Ureter (tissue), 1 donor: ENCODE data around the gene CCT3. TPM values are rescaled to one million over a fixed set of nuclear protein-coding genes. Genes with fewer than 3 reads are reported as not detected.
"Not testable (repeated sequence)": the region's sequence is repeated elsewhere in the genome, so short reads cannot be mapped to it uniquely, and the experiment has no call there.

Source experiments
- DNase-seq: peaks from one replicate; pipeline ENCODE4 v3.0.0-alpha.2; 2020; ENCODE audit warnings: low spot score
- total RNA-seq: library from RNA; stranded (reverse); gene quantifications from one replicate; pipeline ENCODE4 v1.2.4, GENCODE V29; 2023
- donor health status: DM: yes; HTN: yes; CAD: no.

Gene CCT3
- total RNA-seq, 1 donor from 2014 or later: 209 TPM

DNA sequence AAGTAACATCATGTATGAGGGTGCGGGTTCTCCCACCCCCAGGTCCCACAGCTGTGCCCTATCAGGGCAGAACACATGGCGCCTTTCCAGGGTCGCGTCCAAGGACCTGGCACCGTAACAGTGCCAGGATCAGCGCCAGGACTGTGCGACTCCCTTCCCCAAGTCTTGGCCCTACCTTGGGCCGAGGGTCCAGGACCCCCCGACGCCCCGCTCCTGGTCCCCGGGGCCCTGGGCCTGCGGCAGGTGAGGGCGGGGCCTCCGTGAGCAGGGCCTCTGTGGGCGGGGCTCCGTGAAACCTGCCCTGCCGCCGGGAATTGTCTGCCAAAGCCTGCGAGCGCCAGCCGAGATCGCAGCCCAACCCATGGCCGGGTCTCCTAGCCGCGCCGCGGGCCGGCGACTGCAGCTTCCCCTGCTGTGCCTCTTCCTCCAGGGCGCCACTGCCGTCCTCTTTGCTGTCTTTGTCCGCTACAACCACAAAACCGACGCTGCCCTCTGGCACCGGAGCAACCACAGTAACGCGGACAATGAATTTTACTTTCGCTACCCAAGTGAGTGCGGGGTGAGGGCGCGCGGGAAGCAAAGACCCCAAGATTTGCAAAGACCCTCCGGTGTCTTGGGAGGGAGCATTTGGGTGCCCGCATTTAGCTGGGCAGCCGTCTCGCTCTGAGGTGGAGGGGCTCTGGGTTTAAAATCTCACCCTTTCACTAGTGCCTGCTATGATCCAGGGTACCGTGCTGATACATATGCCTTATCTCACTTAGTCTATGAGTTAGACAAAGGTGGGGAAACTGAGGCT is 31.0 kb upstream of the CCT3 start, which contains the start of gene RHBG:
Gene RHBG, plus strand, starts transcription at position 323 of the 796 bp plus-strand sequence. Its CDS starts 39 bp downstream, at position 362.
- peak; percentile 61 for DNase-seq

DNA sequence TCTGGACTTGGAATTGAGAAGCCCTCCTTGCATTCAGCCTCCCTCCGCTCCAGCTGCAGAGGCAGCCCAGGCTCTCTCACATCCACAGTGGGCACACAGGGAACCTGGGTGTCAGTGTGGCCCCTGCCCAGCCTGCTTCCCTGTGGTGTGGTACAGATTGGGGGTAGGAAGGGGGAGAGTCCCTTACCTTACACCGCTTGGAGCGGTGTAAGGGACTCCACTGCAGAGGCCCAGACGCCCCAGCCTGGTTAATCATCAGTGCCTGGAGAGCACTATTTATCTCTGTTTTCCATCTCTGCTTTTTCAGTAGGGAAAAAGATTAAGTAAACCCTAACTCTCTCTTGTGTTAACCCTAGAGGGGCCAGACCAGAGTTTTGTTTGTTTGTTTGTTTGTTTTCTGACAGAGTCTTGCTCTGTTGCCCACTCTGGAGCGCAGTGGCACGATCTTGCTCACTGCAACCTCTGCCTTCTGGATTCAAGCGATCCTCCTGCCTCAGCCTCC is 30.1 kb upstream of the CCT3 start:
- no peak for DNase-seq

DNA sequence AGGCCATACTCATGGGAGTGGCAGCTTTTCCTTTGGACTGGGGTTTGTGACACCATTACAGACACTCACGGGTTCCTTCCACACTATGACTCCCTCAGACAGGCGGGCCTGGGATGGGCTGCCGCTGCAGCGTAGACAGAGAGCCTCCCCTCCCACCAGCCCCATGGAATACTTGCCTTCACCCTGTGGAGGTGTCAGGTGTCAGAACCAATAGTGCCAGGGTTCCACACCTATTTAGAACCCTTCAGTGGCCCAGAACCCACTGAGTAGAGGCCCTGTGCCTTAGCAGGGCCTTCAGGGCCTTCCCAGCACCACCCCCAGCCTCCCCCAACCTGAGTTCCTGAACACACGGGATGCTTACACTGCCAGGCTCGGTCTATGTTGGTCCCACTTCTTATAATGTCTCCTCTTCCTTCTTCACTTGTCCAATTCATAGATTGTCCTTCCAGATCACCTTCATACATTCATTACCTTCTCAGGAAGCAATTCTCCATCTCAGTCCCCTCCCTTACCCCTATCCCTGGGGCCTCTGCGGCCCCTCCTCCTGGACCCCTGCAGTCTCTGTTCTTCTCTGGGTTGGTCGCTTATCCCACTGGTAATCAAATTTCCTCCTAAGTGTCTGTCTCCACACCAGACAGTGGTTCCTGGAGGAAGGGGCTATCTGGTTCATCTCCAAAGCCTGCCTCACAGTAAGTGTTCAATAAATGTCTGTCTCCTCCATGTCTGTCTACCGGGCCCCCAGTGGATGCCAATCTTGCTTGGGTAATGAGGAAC is 29.5 kb upstream of the CCT3 start:
- DNase-seq: no peak

DNA sequence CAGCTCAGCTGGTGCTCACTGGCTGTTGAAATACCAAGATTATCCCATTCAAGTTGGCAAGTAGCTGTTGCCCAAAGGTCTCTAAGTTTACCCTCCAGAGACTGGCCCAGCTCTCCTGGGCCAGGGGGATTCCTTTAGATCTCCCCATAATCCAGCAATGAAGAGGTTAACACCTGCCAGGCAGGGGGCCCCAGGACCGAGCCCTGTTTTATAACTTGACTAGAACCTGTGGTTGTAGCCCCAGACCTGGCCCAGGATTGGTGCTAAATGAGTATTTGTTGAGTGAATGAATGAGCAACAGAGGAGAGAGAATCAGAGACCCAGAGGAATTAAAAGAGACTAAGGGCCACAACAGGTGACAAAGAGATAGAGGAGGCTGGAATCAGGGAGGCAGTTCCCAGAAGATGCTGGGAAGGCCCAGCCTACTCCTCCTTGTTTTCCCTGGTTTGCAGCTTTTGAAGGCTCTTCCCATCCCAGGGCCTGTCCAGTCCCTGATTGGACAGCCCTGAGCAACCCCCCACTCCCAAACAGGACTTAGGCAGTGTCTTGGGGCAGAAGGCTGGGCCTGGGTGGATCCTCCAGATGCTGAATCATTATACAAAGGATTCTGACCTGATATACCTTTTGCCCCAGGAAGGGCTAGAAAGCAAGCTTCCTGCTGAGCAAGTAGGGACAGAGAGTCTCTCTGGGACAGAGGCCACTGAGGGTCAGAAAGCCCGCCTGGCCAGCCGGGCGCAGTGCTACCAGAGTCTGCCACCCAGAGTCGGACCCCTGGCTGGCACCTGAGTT is 28.5 kb upstream of the CCT3 start:
- no peak for DNase-seq

DNA sequence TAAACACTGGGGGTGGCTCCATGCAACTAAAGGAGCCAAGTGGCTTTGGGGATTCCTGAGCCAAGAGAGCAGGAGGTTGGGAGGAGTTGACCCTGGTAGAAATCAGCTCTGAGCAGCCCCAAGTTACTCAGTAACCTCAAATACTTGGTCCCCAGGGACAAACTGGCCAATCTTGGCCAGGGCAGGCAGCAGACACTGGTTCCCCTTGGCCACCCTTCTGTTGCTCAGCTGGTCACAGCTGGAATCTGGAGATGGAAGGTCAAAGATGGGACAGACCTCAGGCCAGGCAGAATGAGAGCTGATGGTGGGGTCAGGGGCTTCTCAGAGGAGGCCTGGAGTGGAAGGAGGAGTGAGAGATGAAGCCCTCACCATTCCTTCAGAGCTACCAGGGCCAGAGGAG is 27.7 kb upstream of the CCT3 start:
- DNase-seq: no peak

- DNase-seq: no peak
Observed at GRCh38 chr1:156360534-156360933, 22.4 kb upstream of the CCT3 start.

DNA sequence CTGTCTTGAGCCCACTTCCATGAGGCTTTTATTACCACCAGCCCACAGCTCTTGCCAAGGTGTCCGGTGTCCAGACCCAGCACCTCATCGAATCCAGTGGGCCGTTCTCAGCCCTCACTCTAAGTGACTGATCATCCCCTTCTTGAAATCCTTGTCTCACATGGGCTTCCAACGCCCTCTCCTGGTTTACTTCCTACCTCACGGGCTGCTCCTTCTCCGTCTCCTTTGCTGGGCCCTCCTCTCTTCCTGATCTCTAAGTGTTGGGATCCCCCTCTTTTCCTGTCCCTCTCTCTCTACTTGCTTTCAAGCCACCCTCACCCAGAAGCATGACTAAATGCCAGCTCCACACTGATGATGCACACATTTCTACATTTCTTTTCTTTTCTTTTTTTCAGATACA is 21.9 kb upstream of the CCT3 start:
- no peak for DNase-seq

- no peak for DNase-seq
Observed at GRCh38 chr1:156359249-156359648, 21.2 kb upstream of the CCT3 start.

DNA sequence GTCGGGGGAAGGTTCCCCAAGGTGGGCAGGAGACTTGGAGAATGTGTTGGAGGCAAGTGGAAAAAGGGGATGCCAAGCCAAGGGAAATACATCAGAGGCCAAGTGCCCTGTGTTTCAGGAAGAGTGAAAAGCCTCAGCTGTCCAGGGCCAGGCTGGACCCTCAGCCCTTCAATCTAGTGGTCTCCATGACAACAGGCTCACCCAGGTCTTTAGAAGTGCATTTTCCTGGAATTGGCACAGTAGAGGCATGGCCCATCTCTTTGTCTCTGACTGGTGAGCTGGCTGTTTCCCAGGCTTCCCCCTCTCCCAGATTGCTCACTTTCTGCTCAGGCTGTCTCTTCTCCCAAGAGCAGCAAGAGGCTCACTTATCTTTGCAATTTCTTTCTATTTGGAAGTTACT is 20.5 kb upstream of the CCT3 start:
- DNase-seq: no peak

DNA sequence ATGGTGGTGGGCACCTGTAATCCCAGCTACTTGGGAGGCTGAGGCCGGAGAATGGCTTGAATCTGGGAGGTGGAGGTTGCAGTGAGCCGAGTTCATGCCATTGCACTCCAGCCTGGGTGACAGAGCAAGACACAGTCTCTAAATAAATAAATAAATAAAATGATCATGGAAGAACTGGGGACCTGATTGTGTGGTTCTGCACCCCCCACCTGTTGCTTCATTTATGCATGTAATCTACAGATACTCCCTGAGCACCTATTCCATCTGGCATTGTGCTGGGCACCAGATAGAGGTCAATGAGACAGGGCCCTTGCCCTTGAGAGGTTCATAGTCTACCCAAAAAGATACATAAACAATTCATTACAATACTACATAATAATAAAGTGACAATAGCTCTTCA is 19.9 kb upstream of the CCT3 start:
- DNase-seq: no peak

DNA sequence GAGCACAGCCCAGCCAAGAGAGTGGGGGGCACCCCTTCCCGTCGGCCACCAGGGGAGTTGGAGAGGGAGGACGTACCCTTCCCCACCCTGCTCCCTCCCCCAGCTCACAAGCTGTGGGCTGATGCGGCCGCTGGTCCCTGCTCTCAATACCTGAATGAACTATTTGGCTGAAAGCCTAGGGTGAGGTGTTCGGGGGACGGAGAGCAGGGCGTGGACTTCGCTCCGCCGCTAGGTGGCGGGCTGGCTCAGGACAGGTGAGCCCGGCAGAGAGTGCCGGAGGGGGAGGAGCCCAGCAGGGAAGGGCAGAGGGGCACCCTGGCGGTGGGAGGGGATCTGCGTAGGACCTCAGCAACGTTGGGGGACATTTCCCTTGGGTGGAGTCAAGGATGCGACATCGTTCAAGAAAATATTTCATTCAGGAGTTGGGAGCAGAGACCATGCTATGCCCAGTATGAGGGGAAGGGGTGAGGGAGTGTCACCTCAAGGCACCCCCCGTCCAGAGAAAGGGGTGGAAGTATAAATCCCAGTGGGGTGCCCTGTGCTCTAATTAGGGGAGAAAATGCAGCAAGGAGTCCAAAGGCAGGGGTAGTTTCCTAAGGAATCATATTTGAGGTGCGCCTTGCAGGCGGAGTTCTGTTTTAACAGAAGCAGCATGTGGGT is 18.9 kb upstream of the CCT3 start:
- peak; percentile 62 for DNase-seq

GRCh38 chr1:156356262-156356874 is 18.3 kb upstream of the CCT3 start:
- DNase-seq: no peak

DNA sequence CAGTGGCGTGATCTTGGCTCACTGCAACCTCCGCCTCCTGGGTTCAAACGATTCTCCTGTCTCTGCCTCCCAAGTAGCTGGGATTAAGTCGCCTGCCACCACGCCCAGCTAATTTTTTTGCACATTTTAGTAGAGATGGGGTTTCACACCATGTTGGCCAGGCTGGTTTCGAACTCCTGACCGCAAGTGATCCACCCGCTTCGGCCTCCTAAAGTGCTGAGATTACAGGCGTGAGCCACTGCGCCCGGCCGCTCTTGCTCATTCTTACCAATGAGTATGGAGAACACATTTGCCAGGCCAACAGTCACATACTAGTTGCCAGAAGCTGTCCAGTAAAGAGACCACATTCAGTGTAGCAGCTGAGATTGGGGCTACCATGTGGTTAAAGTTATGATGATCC is 14.4 kb upstream of the CCT3 start:
- not testable (repeated sequence) for DNase-seq

DNA sequence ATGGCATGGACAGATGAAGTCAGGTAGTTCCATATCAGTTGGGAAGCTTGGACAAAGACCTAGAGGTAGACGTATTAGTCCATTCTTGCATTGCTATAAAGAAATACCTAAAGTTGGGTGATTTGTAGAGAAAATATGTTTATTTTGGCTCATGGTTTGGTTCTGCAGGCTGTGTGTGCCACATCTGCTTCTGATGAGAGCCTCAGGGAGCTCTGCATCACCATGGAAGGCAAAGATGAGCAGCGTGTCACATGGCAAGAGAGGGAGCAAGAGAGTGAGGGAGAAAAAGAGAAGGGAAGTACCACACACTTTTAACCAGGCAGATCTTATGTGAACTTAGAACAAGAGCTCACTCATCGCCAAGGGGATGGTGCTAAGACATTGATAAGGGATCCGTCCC is 9.2 kb upstream of the CCT3 start:
- DNase-seq: no peak

- no peak for DNase-seq
Observed at GRCh38 chr1:156346636-156347035, 8.5 kb upstream of the CCT3 start.

GRCh38 chr1:156346035-156346434 is 7.9 kb upstream of the CCT3 start:
- DNase-seq: not testable (repeated sequence)

GRCh38 chr1:156344409-156344808 is 6.3 kb upstream of the CCT3 start:
- no peak for DNase-seq

- no peak for DNase-seq
Observed at GRCh38 chr1:156342166-156342955, 4.3 kb upstream of the CCT3 start.

GRCh38 chr1:156337888-156338179 is 258 bp downstream of the CCT3 start:
- DNase-seq: no peak
